Motor neuron (in vitro differentiated cells): ENCODE data around the gene TGFBR3. TPM values are rescaled to one million over a fixed set of nuclear protein-coding genes. Genes with fewer than 3 reads are reported as not detected.
A peak's percentile ranks its signal among the peaks of the same experiment; 100 is the strongest.

Source experiments
- ATAC-seq, 8 experiments: fragments of 200-7000 bp; cut with Tn5 transposase; replicated peaks in 6 of 8; 2 replicates each; pipeline ENCODE4 v1.8.0; 2021; ENCODE audit warnings: mild to moderate bottlenecking in 8 of 8, moderate library complexity in 8 of 8
- H3K27ac ChIP-seq, 2 donors: fragments of 250-450 bp; sonication (Bioruptor Pico); 2 replicates each; pipeline ENCODE4 v1.9.0; 2021; ENCODE audit warnings: antibody characterized with exemption in 2 of 2, mild to moderate bottlenecking in 2 of 2, moderate library complexity in 1 of 2
- H3K4me1 ChIP-seq, 2 donors: fragments of 250-450 bp; sonication (Bioruptor Pico); replicated peaks in 1 of 2; 2 replicates each; pipeline ENCODE4 v1.6.1; 2021; ENCODE audit warnings: antibody characterized with exemption in 2 of 2, mild to moderate bottlenecking in 2 of 2, moderate library complexity in 1 of 2
- H3K4me3 ChIP-seq, 5 donors: fragments of 250-450 bp; sonication (Bioruptor Pico); 2 replicates each; pipeline ENCODE4 v1.9.0; 2021; ENCODE audit warnings: antibody characterized with exemption in 5 of 5, mild to moderate bottlenecking in 5 of 5, moderate library complexity in 4 of 5
- WGBS, 10 experiments: fragments of 450-650 bp; shearing (Covaris generic); methylation state at CpG; one replicate each; pipeline ENCODE4 v1.0.0; 2022; 5-methylcytosine and 5-hydroxymethylcytosine counted together
- in situ Hi-C, 9 experiments: fragments of 400-800 bp; cut with MboI; loops; one replicate each; pipeline ENCODE4 v1.15.0; 2021; ENCODE audit warnings: low sequenced_read_pairs in 9 of 9, low pct_unique_long_range_greater_than_20kb in 2 of 9; ENCODE audit not compliant: unreplicated experiment in 9 of 9
- total RNA-seq, 8 experiments: library from RNA; unstranded; fragments of 300-600 nt; gene quantifications; 2 replicates each; pipeline versions ENCODE4 v1.2.3 to v1.2.4, GENCODE V29; 2022

TGFBR3 gene
- total RNA-seq, 8 experiments from 2014 or later: 3.5 to 57.8 (median 9.0) TPM

DNA sequence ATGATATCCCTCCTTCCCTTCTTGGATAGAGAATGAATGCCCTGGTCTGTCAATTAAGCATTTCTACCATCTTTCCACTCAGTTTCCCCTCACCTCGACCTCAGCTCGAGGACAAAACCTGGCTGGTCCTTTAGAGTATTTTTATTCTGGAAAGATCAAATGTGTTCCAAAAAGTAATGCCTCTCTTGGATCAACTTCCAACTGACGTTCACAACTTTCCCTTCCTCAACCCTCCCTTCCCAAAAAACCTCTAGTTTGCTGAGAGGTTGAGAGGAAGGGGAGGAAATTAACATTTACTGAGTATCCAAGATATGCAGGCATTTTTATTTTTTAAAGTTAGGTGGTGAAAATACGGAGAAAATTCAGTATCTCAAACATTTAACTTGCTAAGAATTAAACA, 182.9 kb downstream of the TGFBR3 start:
- H3K4me1 ChIP-seq: peaks cover 9 to 24% of the 10 kb centered on the region in 2 donors
- 50 to 100% (median 80%) methylated on average over 1 to 4 of the region's 4 CpGs; no CpG with 5 or more reads in 1 of the 10 experiments for WGBS, 10 experiments
- no peak overlapping the region for H3K27ac ChIP-seq
- ATAC-seq: no peak
- in situ Hi-C loops: loop anchor here in 1 of 9 experiments (25.0 kb wide), 1 partner anchor 184 kb away; the partner anchor contains the start of gene TGFBR3
- no peak overlapping the region for H3K4me3 ChIP-seq

DNA sequence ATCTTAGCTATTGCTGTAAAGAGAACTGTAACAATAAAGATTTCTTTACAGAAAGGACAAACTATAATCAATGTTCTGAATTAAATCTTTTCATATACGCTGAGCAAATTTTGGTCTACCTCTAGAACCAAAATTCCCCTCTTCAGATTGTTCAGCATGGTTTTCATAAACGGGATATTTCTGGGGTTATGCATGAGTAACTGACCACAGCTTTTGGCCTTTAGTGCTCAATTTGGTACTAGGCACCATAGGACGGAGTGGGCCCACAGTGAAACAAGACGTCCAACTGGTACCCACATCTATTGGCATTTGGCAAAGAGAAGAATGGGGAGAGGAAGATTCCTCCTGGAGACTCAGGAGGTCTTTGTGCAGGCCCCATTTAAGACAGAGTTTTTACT, 184.5 kb downstream of the TGFBR3 start:
- no peak for ATAC-seq

DNA sequence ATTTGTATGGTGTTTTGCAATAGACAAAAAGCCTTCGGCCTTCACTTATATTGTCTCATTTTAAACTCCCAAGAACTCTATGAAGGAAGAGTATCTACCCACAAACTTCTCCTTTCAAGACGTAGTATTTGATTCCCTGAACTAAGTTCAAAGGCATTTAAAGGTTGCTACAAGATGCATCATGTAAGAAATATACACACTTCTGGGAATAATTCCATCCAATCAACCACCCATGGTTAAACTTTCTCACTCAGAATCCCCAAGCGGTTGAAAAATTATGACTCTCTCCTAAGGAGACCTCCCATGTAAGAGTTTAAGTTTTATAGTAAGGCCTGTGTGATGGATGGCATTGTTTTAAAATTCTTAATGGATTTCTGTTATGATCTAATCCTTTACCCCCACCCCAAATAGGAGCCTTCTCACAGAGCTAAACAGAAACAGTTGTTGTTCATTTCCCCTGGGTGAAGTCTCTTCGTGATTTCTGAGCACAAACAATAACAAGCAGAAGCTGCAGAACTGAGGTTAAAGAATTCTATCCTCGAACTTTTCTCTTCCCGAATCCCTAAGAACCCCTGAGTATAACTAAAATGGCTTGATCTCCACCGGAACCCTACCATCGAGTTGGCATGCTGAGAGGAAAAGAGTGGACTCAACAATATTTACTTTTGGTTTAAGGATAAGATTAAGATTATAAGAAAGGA, 185.0 kb downstream of the TGFBR3 start:
- H3K4me1 ChIP-seq: peaks cover 1 to 11% of the 10 kb centered on the region in 2 donors
- no peak overlapping the region for H3K4me3 ChIP-seq
- peak in 2 of 8 experiments; percentile 9 to 12 for ATAC-seq
- WGBS, 10 experiments: 8 to 100% (median 91%) methylated on average over 1 to 8 of the region's 8 CpGs
- in situ Hi-C loops: loop anchor here in 1 of 9 experiments (25.0 kb wide), 1 partner anchor 186 kb away; the partner anchor contains the start of gene TGFBR3
- no peak overlapping the region for H3K27ac ChIP-seq

More for the DNA sequence above, 184.5 kb downstream of the TGFBR3 start:
- Histone ChIP-seq H3K4me1 (peaks cover 7 to 17% of the 10 kb centered on the region in 2 donors), H3K27ac (no peak overlapping the region), H3K4me3 (no peak overlapping the region)
- in situ Hi-C loops: loop anchor here in 1 of 9 experiments (25.0 kb wide), 1 partner anchor 186 kb away; the partner anchor contains the start of gene TGFBR3
- WGBS, 10 experiments: 0 to 100% (median 91%) methylated on average over 1 to 4 of the region's 4 CpGs; no CpG with 5 or more reads in 3 of the 10 experiments

DNA sequence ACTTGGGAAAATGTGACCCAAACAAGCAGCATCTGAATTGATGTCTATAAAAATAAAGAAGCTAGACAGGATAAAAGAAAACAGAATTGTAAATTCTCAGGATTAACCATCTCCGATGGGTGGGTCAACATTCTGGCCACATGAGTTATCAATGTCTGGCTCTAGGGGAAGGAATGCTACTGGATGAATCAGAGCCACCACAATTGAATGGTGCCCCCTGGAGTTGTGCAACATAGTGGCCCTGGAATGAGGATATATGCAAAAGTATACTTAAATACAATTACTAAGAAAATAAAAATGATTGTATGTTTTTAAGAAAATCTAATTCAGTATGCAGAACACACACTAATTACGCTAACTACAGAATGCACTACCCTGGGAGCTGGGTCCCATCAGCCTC, 185.6 kb downstream of the TGFBR3 start:
- Histone ChIP-seq H3K27ac (no peak overlapping the region), H3K4me3 (no peak overlapping the region), H3K4me1 (peaks cover 0 to 5% of the 10 kb centered on the region in 2 donors)
- WGBS, 10 experiments: 0 to 100% (median 95%) methylated on average over 1 to 2 of the region's 2 CpGs
- in situ Hi-C loops: loop anchor here in 1 of 9 experiments (25.0 kb wide), 1 partner anchor 187 kb away; the partner anchor contains the start of gene TGFBR3
- ATAC-seq: peak in 3 of 8 experiments; percentile 38 to 80 (median 76)

DNA sequence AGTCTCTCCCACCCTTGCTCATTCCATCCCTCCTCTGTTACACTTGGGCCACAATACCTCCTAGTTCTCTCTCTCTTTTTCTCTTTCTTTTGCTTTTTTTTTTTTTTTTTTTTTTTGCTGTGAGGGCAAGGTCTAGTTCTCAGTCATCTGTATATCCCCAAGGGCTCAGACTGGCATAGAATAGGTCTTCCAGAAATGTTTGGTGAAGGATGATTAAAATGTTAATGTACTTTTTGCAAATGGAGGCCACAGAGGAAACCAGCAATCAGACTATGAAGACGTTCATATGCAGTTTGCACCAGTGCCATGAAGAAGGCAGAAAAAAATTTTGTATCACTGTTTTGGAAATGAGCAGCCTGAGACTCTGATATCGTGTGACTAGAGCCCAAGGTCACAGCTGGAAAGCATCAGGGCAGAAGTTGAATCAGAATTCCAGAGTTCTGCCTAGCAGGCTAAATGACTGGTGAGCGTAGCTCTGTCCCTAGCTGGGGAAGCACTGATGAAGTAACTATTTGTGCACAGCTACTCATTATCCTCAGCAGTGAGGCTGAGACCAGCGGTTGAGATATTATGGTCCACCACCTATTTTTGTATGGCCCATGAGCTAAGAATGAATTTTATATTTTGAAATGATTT, 186.5 kb downstream of the TGFBR3 start:
- peak in 6 of 8 experiments; percentile 36 to 91 (median 64) for ATAC-seq
- in situ Hi-C loops: loop anchor here in 1 of 9 experiments (25.0 kb wide), 1 partner anchor 162 kb away; no protein-coding TSS in a partner anchor
- 0 to 86% (median 75%) methylated on average over 1 to 4 of the region's 4 CpGs; no CpG with 5 or more reads in 2 of the 10 experiments for WGBS, 10 experiments
- no peaks in the 10 kb centered on the region for H3K4me1 ChIP-seq
- H3K4me3 ChIP-seq: no peak overlapping the region
- no peak overlapping the region for H3K27ac ChIP-seq

DNA sequence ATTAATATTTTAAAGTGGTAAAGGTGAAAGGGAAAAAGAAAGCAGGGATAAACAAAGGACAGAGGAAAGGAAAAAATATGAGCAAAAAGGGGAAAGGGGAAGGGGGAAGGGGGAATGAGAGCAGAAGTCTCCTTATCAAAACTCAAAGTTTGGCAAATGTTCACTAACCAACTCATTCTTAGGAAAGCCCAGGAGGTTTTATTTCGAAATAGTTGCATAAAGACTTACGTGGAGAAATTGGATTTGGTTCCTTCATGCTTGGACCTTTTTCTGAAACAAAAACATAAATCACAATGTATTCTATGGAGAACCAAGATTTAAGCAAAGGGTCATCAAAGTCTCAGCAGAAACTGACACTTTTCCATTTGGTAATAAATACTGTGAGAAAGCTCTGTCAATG, 188.1 kb downstream of the TGFBR3 start:
- WGBS, 10 experiments: 51 to 100% (median 92%) methylated on average over 1 to 2 of the region's 2 CpGs; no CpG with 5 or more reads in 1 of the 10 experiments
- no peak for ATAC-seq

DNA sequence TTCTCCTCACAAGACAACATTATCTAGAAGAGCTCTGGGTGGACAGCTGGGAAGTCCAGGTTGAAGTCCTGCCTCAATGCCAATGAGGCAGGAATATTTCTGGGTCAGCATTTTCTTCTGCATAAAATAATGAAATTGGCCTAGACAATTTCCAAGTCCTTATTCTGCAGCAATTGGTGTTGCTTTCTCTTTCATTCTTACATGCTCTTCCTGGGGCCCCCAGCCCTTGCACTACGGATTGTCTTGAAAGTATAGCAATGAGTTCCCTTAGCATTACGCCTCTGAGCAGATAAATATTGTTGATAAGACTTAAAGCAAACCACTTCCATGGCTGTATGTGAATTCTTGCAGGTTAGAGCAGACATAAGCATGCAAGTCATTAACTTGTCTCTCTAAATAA, 188.5 kb downstream of the TGFBR3 start:
- ATAC-seq: no peak
- H3K27ac ChIP-seq: no peak overlapping the region
- 60 to 100% (median 85%) methylated on average over 1 to 2 of the region's 2 CpGs; no CpG with 5 or more reads in 4 of the 10 experiments for WGBS, 10 experiments
- in situ Hi-C loops: loop anchor here in 1 of 9 experiments (25.0 kb wide), 1 partner anchor 160 kb away; no protein-coding TSS in a partner anchor
- no peak overlapping the region for H3K4me3 ChIP-seq
- no peaks in the 10 kb centered on the region for H3K4me1 ChIP-seq

More for the DNA sequence above, 188.1 kb downstream of the TGFBR3 start:
- no peak overlapping the region for H3K27ac ChIP-seq
- in situ Hi-C loops: loop anchor here in 1 of 9 experiments (25.0 kb wide), 1 partner anchor 161 kb away; no protein-coding TSS in a partner anchor
- no peak overlapping the region for H3K4me3 ChIP-seq
- no peaks in the 10 kb centered on the region for H3K4me1 ChIP-seq

DNA sequence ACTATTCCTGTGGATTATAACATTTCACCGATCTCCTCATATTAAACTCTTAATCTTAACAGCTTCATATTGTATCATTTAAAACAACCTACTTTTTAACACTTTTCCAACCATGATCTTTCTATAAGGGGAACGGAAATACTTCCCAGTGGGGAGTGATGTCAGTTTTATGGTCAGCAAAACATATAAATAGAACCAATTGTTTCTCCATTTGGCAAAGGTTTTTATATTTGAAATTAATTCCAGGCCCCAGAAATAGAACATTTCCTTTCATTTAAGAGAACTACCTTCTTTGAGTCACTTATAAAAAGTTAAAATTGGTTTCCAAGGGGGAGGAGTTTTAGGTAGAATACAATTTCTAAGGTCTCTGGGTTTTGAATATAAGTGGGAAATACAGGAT, 189.6 kb downstream of the TGFBR3 start:
- Histone ChIP-seq H3K27ac (no peak overlapping the region), H3K4me1 (peaks cover 0 to 6% of the 10 kb centered on the region in 2 donors), H3K4me3 (no peak overlapping the region)
- no peak for ATAC-seq
- in situ Hi-C loops: loop anchor here in 1 of 9 experiments (25.0 kb wide), 1 partner anchor 159 kb away; no protein-coding TSS in a partner anchor
- 6 to 100% (median 90%) methylated on average over 1 to 2 of the region's 2 CpGs for WGBS, 10 experiments

DNA sequence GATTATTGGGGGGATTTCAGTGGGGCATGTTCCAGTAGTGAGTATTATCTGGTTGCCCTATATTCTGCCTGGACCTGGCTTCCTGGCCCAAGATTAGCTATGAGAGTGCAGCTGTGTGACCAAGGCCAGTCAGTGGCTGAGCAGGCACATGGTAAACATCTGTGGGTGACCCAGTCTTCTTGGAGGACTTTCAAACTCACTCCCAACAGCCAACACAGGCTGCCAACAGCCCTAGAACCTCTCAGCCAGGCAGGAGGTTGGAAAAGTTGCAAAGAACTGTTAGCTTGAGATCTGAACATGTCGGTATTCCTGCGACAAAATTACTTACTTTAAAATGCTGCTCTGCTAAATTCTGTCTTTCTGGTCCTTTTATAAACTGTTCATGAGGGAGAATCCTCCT, 192.4 kb downstream of the TGFBR3 start:
- peak in 3 of 8 experiments; percentile 44 to 94 (median 61) for ATAC-seq
- Histone ChIP-seq H3K27ac (no peak overlapping the region), H3K4me3 (no peak overlapping the region), H3K4me1 (peaks cover 5 to 18% of the 10 kb centered on the region in 2 donors)
- WGBS, 10 experiments: 20 to 100% (median 100%) methylated on average over 1 to 2 of the region's 2 CpGs; no CpG with 5 or more reads in 5 of the 10 experiments
- in situ Hi-C loops: loop anchor here in 1 of 9 experiments (25.0 kb wide), 1 partner anchor 156 kb away; no protein-coding TSS in a partner anchor

DNA sequence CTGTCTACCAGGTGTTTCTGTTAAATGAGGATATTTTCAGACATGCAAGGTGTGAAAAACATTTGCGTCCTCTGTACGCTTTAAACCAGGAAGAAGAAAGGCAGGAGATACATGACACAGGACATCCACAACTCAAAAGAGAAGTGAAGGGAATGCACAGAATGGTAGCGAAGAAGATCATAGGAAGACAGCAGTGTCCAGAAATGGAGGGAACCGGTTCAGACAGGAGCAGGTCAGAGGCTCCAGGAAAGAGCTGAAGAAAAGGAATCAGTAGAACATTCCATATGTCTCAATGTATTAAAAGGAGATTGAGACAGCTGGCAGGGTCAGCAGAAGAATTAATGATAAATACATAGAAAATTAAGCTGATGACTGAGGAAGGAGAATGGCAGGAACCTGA, 194.4 kb downstream of the TGFBR3 start:
- WGBS, 10 experiments: 84 to 100% (median 98%) methylated on average over 2 to 4 of the region's 4 CpGs; no CpG with 5 or more reads in 1 of the 10 experiments
- peak in 2 of 8 experiments; percentile 64 to 65 for ATAC-seq
- Histone ChIP-seq H3K27ac (no peak overlapping the region), H3K4me3 (no peak overlapping the region), H3K4me1 (peaks cover 5 to 18% of the 10 kb centered on the region in 2 donors)
- in situ Hi-C loops: loop anchor here in 1 of 9 experiments (25.0 kb wide), 1 partner anchor 154 kb away; no protein-coding TSS in a partner anchor

DNA sequence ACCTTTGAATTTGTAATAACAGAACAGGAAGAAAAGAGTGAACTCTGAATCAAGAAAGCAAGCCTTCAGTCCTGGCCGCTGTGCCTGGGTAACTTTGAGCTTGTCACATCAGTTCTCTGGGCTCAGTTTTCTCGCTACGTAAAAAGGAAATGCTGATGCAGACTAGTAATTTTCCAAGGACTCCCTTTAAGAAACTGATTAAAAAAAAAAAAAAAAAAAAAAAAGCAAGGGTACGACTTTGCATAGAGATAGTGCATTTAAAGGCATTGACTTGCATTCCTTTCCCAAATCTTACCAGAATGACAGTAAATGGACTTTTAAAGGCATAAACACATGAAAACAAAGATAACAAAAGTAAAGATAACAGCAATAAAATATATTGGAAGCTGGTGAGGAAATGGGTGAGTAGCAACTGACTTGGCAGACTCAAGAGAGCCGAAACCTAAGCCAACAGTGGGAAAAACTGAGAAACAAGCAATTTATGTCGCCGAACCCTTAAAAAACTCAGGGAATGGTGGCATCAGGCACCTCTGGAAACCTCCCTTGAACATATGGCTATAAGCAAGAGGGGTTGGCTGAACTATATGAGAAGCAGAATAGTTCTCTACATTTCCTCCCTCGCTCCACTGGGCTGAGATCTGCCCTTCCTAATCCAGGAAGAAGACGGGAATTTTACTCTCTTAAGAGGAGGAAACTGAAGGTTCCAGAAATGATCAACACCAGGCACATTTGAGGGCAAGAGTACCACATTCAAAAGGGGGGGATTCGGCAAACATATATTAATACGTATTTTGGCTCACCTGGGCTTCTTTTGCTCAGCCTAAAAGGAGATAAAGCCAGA, 196.1 kb downstream of the TGFBR3 start:
- in situ Hi-C loops: loop anchor here in 1 of 9 experiments (25.0 kb wide), 1 partner anchor 153 kb away; no protein-coding TSS in a partner anchor
- no peak overlapping the region for H3K27ac ChIP-seq
- H3K4me1 ChIP-seq: peaks cover 8 to 22% of the 10 kb centered on the region in 2 donors
- no peak overlapping the region for H3K4me3 ChIP-seq
- 64 to 95% (median 86%) methylated on average over 5 to 11 of the region's 11 CpGs for WGBS, 10 experiments
- ATAC-seq: no peak

DNA sequence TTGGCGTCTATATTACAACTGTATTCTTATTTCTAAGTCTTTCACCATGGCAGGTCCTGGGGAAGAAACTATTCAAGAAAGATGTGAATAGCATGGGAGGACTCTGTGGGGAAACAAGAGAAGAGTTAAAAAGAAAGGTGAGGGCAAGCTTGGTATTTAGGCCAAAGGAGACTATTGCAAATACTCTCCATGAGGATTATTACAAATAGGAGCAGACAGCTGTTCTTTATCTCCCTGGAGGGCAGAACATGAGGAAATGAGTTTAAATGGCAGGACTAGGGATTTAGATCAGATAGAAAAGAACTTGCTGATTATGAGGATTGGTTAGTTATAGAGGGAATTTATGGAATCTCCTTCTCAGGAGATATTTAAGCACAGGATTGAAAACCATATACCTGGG, 198.5 kb downstream of the TGFBR3 start:
- no peak overlapping the region for H3K4me3 ChIP-seq
- ATAC-seq: no peak
- H3K27ac ChIP-seq: no peak overlapping the region
- H3K4me1 ChIP-seq: peaks cover 27 to 40% of the 10 kb centered on the region in 2 donors
- WGBS, 10 experiments: 80 to 100% (median 85%) methylated on average over 1 of the region's 1 CpG; no CpG with 5 or more reads in 2 of the 10 experiments
- in situ Hi-C loops: loop anchor here in 1 of 9 experiments (25.0 kb wide), 1 partner anchor 150 kb away; no protein-coding TSS in a partner anchor
